ENCODE results near the gene FLRT1. TPM values are rescaled to one million over a fixed set of nuclear protein-coding genes. Genes with fewer than 3 reads are reported as not detected.

The FLRT1 gene
- polyA plus RNA-seq, 1 donor from 2014 or later: 2.6 TPM

DNA sequence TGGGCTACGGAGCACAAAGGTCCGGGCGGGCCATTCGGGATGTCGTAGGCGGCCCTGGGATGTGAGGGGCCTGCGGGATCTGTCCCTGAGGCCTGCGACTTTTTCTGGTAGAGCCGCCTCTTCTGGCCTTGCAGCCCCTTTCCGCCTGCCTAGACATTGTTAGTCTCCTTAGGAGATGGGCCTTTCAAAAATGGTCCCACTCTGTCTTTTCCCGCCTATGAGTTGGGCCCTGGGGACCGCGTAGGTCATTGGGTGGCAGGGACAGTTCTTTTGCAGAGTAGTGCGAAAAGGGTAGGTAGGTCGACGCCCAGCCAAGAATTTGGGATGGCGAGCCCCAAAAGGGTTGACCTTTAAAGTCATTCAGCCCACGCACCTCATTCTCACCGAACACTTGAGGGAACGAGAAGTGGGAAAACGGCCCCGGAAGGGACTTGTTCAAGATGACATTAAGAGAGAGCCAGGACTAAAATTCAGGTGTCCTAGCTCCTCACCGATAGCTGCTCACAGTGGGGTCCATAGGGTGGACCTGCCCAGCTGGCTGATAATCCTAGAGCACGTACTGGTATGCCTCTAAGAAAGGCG is 48.7 kb upstream of the FLRT1 start:
- Histone ChIP-seq H3F3A (ENCODE audit: insufficient read depth, low read length, poor library complexity, severe bottlenecking) (no peaks in the 10 kb centered on the region), H4K20me1 (ENCODE audit: insufficient read depth) (no peaks in the 10 kb centered on the region), H3K9ac (ENCODE audit: low read length) (peak overlapping the region; percentile 88), H3K36me3 (ENCODE audit: insufficient read depth, low read length) (no peaks in the 10 kb centered on the region), H3K4me2 (ENCODE audit: low read length) (peak overlapping the region; percentile 96), H3K9me2 (ENCODE audit: insufficient read depth, low read length) (no peaks in the 10 kb centered on the region), H3K79me2 (replicated peaks; ENCODE audit: insufficient read depth, low read length) (peaks cover 26% of the 10 kb centered on the region), H2AFZ (ENCODE audit: low read depth, low read length) (no peak overlapping the region), H3K9me3 (ENCODE audit: low read length) (no peaks in the 10 kb centered on the region), H3K27me3 (ENCODE audit: insufficient read depth, low read depth, low read length) (no peaks in the 10 kb centered on the region), H3K4me3 (ENCODE audit: low read length) (peak overlapping the region; percentile 98), H3K27ac (ENCODE audit: low read length) (peak overlapping the region; percentile 89)
- TF ChIP-seq SMC3 (conservative IDR thresholded peaks at IDR 0.05; ENCODE audit: poor library complexity): no peak
- TF ChIP-seq, protein P1, sequence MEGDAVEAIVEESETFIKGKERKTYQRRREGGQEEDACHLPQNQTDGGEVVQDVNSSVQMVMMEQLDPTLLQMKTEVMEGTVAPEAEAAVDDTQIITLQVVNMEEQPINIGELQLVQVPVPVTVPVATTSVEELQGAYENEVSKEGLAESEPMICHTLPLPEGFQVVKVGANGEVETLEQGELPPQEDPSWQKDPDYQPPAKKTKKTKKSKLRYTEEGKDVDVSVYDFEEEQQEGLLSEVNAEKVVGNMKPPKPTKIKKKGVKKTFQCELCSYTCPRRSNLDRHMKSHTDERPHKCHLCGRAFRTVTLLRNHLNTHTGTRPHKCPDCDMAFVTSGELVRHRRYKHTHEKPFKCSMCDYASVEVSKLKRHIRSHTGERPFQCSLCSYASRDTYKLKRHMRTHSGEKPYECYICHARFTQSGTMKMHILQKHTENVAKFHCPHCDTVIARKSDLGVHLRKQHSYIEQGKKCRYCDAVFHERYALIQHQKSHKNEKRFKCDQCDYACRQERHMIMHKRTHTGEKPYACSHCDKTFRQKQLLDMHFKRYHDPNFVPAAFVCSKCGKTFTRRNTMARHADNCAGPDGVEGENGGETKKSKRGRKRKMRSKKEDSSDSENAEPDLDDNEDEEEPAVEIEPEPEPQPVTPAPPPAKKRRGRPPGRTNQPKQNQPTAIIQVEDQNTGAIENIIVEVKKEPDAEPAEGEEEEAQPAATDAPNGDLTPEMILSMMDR (IDR thresholded peaks at IDR 0.05; ENCODE audit: poor library complexity, severe bottlenecking): no peak
- TF ChIP-seq, protein P2, sequence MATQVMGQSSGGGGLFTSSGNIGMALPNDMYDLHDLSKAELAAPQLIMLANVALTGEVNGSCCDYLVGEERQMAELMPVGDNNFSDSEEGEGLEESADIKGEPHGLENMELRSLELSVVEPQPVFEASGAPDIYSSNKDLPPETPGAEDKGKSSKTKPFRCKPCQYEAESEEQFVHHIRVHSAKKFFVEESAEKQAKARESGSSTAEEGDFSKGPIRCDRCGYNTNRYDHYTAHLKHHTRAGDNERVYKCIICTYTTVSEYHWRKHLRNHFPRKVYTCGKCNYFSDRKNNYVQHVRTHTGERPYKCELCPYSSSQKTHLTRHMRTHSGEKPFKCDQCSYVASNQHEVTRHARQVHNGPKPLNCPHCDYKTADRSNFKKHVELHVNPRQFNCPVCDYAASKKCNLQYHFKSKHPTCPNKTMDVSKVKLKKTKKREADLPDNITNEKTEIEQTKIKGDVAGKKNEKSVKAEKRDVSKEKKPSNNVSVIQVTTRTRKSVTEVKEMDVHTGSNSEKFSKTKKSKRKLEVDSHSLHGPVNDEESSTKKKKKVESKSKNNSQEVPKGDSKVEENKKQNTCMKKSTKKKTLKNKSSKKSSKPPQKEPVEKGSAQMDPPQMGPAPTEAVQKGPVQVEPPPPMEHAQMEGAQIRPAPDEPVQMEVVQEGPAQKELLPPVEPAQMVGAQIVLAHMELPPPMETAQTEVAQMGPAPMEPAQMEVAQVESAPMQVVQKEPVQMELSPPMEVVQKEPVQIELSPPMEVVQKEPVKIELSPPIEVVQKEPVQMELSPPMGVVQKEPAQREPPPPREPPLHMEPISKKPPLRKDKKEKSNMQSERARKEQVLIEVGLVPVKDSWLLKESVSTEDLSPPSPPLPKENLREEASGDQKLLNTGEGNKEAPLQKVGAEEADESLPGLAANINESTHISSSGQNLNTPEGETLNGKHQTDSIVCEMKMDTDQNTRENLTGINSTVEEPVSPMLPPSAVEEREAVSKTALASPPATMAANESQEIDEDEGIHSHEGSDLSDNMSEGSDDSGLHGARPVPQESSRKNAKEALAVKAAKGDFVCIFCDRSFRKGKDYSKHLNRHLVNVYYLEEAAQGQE (IDR thresholded peaks at IDR 0.05; ENCODE audit: borderline replicate concordance): no peak
- TF ChIP-seq EZH2 (IDR thresholded peaks at IDR 0.05; ENCODE audit: borderline replicate concordance, insufficient read depth, low read length, poor library complexity, severe bottlenecking): no peak
- TF ChIP-seq EP300 (conservative IDR thresholded peaks at IDR 0.05; ENCODE audit: poor library complexity, severe bottlenecking): no peak
- no peak for TF ChIP-seq TAF1 (IDR thresholded peaks at IDR 0.05; ENCODE audit: low read depth)
- TF ChIP-seq POLR2AphosphoS5 (IDR thresholded peaks at IDR 0.05): no peak
- TF ChIP-seq MXI1 (conservative IDR thresholded peaks at IDR 0.05; ENCODE audit: poor library complexity, severe bottlenecking): no peak
- no peak for TF ChIP-seq RAD21 (conservative IDR thresholded peaks at IDR 0.05)

DNA sequence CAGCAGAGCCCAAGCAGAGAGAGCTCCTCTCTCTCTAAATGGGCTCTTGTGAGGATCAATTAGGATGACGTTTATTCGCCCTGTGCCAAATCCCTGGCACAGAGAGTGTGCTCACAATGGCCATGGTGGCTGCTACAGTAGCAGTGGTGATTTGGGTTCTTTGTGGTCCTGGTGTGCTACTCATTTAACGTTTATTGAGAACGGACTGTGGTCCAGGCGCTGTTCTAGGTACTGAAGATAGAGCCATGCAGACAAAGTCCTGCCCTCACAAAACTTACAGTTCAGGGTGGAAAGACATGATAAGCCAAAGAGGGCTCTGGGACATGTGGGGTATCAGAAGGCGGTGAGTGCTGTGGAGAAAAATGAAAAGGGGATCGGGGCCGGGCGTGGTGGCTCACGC is 44.2 kb upstream of the FLRT1 start:
- H3K9me2 ChIP-seq (ENCODE audit: insufficient read depth, low read length): no peaks in the 10 kb centered on the region
- H3K27me3 ChIP-seq (ENCODE audit: insufficient read depth, low read depth, low read length): no peaks in the 10 kb centered on the region
- H4K20me1 ChIP-seq (ENCODE audit: insufficient read depth): no peaks in the 10 kb centered on the region
- H3K9me3 ChIP-seq (ENCODE audit: low read length): no peaks in the 10 kb centered on the region
- no peaks in the 10 kb centered on the region for H3K36me3 ChIP-seq (ENCODE audit: insufficient read depth, low read length)
- no peak overlapping the region for H3K27ac ChIP-seq (ENCODE audit: low read length)
- TF ChIP-seq MXI1 (conservative IDR thresholded peaks at IDR 0.05; ENCODE audit: poor library complexity, severe bottlenecking) (no peak), EP300 (conservative IDR thresholded peaks at IDR 0.05; ENCODE audit: poor library complexity, severe bottlenecking) (no peak), EZH2 (IDR thresholded peaks at IDR 0.05; ENCODE audit: borderline replicate concordance, insufficient read depth, low read length, poor library complexity, severe bottlenecking) (no peak), TAF1 (IDR thresholded peaks at IDR 0.05; ENCODE audit: low read depth) (no peak), POLR2AphosphoS5 (IDR thresholded peaks at IDR 0.05) (no peak), SMC3 (conservative IDR thresholded peaks at IDR 0.05; ENCODE audit: poor library complexity) (no peak), RAD21 (conservative IDR thresholded peaks at IDR 0.05) (no peak)
- TF ChIP-seq, protein P2 (IDR thresholded peaks at IDR 0.05; ENCODE audit: borderline replicate concordance): no peak
- TF ChIP-seq, protein P1 (IDR thresholded peaks at IDR 0.05; ENCODE audit: poor library complexity, severe bottlenecking): no peak
- H3F3A ChIP-seq (ENCODE audit: insufficient read depth, low read length, poor library complexity, severe bottlenecking): no peaks in the 10 kb centered on the region
- H2AFZ ChIP-seq (ENCODE audit: low read depth, low read length): no peak overlapping the region
- H3K4me2 ChIP-seq (ENCODE audit: low read length): no peak overlapping the region
- H3K4me3 ChIP-seq (ENCODE audit: low read length): no peak overlapping the region
- peaks cover 26% of the 10 kb centered on the region for H3K79me2 ChIP-seq (replicated peaks; ENCODE audit: insufficient read depth, low read length)
- H3K9ac ChIP-seq (ENCODE audit: low read length): no peak overlapping the region

All from neural cell (in vitro differentiated cells).